Prostate gland (tissue), 2 donors: ENCODE measurements around the gene TMEM258.

Experiments
- CTCF ChIP-seq, 4 experiments: fragments of 200-600 bp in 2 of 4; fragments of 450-650 bp in 2 of 4; sonication (generic) in 2 of 4; IDR thresholded peaks; 1 replicate in 3 of 4; 2 replicates in 1 of 4; pipeline ENCODE4 v1.5.1; 2016 to 2019; ENCODE audit warnings: antibody characterized with exemption in 4 of 4, mild to moderate bottlenecking in 2 of 4, moderate library complexity in 2 of 4
- POLR2A ChIP-seq: fragments of 450-650 bp; IDR thresholded peaks from one replicate; pipeline ENCODE4 v1.6.1; 2016; ENCODE audit warnings: antibody characterized with exemption, mild to moderate bottlenecking
- POLR2AphosphoS5 ChIP-seq: sonication (generic); formaldehyde crosslinking; IDR thresholded peaks from one replicate; pipeline ENCODE4 v1.6.1; 2017; ENCODE audit warnings: antibody characterized with exemption

DNA sequence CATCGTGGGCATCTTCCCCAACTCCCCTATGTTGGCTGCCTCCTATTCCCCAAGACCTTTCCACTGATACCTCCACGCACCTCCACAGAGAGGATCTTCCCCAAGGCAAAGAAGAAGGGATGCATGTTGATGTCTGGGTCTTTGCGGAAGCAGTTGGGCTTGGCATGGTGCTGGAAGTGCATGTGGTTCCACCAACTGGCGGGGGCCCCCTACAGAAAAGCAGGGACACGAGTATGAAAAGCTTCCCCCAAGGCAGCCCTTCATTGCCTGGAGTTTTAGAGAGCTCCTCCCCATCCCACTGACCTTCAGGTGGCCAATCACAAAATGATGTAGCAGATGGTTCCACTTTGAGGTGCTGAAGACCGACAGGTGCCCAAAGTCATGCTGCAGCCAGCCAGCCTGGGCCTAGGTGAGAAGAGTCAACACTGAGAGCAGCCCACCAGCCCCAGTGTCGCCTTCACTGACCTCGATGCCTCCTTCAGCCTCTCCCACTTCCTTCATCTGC, 18.3 kb upstream of the TMEM258 start:
- TF ChIP-seq CTCF (IDR thresholded peaks at IDR 0.05) (no peak), POLR2AphosphoS5 (no peak), POLR2A (no peak)
